Activated CD8-positive, alpha-beta T cell treated with anti-CD3 and anti-CD28 coated beads, Interleukin-2, amount 10 ng/mL, durations not matched to agents 7 days and 5 days (primary cell): ENCODE results near the gene CCDC6. TPM values are rescaled to one million over a fixed set of nuclear protein-coding genes. Genes with fewer than 3 reads are reported as not detected.
A peak's percentile ranks its signal among the peaks of the same experiment; 100 is the strongest.
"Not testable (repeated sequence)": the region's sequence is repeated elsewhere in the genome, so short reads cannot be mapped to it uniquely, and the experiment has no call there.

ENCODE experiments used
- ATAC-seq: fragments of 150-1000 bp; cut with Tn5 transposase; one replicate; pipeline ENCODE4 v1.10.0; 2021; ENCODE audit warnings: moderate library complexity
- CTCF ChIA-PET: fragments of 350-600 bp; sonication (Branson Sonifier 250); formaldehyde crosslinking; loops from one replicate; lab custom pipeline; 2021; ENCODE audit warnings: antibody characterized with exemption; lab: Charles Lee
- POLR2A ChIA-PET: fragments of 350-600 bp; sonication (Branson Sonifier 250); formaldehyde crosslinking; loops from one replicate; lab custom pipeline; 2021; ENCODE audit warnings: antibody characterized with exemption; lab: Charles Lee
- DNase-seq: peaks from one replicate; pipeline ENCODE4 v3.0.0-alpha.2; 2020
- H3K27ac Mint-ChIP-seq: one replicate; pipeline ENCODE4 v1.8.0; 2021; ENCODE audit warnings: mild to moderate bottlenecking, mixed read lengths
- H3K27me3 Mint-ChIP-seq: one replicate; pipeline ENCODE4 v1.8.0; 2021; ENCODE audit warnings: low read depth, mixed read lengths
- H3K36me3 Mint-ChIP-seq: one replicate; pipeline ENCODE4 v1.8.0; 2021; ENCODE audit warnings: low read depth, mixed read lengths
- H3K4me1 Mint-ChIP-seq: one replicate; pipeline ENCODE4 v1.8.0; 2021; ENCODE audit warnings: low read depth, mixed read lengths
- H3K4me3 Mint-ChIP-seq: one replicate; pipeline ENCODE4 v1.8.0; 2021; ENCODE audit warnings: mild to moderate bottlenecking, mixed read lengths
- H3K9me3 Mint-ChIP-seq: one replicate; pipeline ENCODE4 v1.8.0; 2022; ENCODE audit warnings: mixed read lengths; ENCODE audit not compliant: insufficient read depth
- total RNA-seq, 2 experiments: library from RNA; stranded (reverse); gene quantifications; one replicate each; pipeline ENCODE4 v1.2.3, GENCODE V29; 2021

CCDC6 gene
- total RNA-seq, 2 experiments from 2014 or later = 18.3 to 19.4 TPM

- H3K27me3 Mint-ChIP-seq = no peaks in the 10 kb centered on the region
- H3K4me3 Mint-ChIP-seq = no peak overlapping the region
- DNase-seq = peak; percentile 81
- POLR2A ChIA-PET = no interaction called here
- H3K9me3 Mint-ChIP-seq = no peaks in the 10 kb centered on the region
- CTCF ChIA-PET = interaction anchor here (0.9 to 7.0 kb wide), 12 partner anchors 9 to 222 kb away, joined by 3 to 50 read pairs (median 4); partner anchors contain the start of gene CCDC6
- no peak overlapping the region for H3K27ac Mint-ChIP-seq
- H3K36me3 Mint-ChIP-seq = peaks cover 41% of the 10 kb centered on the region
- ATAC-seq = peak; percentile 89
- no peaks in the 10 kb centered on the region for H3K4me1 Mint-ChIP-seq
Measured at GRCh38 chr10:59808896-59809643, 97.3 kb downstream of the CCDC6 start.

GRCh38 chr10:59807629-59808620 lies 98.4 kb downstream of the CCDC6 start:
- H3K9me3 Mint-ChIP-seq = no peaks in the 10 kb centered on the region
- H3K36me3 Mint-ChIP-seq = peaks cover 47% of the 10 kb centered on the region
- H3K4me1 Mint-ChIP-seq = no peaks in the 10 kb centered on the region
- H3K4me3 Mint-ChIP-seq = no peak overlapping the region
- CTCF ChIA-PET = interaction anchor here (0.5 to 7.0 kb wide), 9 partner anchors 12 to 183 kb away, joined by 3 to 50 read pairs (median 5); no protein-coding TSS in a partner anchor
- ATAC-seq (no peak), DNase-seq (no peak)
- POLR2A ChIA-PET = interaction anchor here (0.5 kb wide), 1 partner anchor 34 kb away, joined by 3 read pairs; no protein-coding TSS in a partner anchor
- no peaks in the 10 kb centered on the region for H3K27me3 Mint-ChIP-seq
- no peak overlapping the region for H3K27ac Mint-ChIP-seq

DNA sequence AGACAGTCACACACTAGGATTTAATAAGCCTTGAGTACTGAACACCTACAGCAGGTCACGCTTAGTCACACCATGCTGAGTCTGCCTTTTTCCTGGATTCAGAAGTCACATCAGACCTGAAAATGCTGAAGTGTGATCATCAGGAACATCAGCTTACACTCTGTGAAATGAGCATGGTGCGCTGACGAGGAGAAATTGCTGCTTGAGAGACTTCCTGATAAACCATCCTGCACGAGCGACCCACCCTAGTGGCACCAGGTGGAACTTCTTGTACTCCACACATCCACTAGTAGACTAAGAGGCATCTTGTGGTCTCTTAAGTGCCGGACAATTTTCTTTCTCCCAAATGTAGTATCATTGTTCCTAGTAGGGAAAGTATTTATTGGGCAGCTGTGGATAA lies 101.3 kb downstream of the CCDC6 start:
- Mint-ChIP-seq H3K27ac (no peak overlapping the region), H3K9me3 (no peaks in the 10 kb centered on the region), H3K4me3 (no peak overlapping the region), H3K4me1 (no peaks in the 10 kb centered on the region), H3K36me3 (peaks cover 31% of the 10 kb centered on the region), H3K27me3 (no peaks in the 10 kb centered on the region)
- ATAC-seq (no peak), DNase-seq (peak; percentile 24)
- ChIA-PET POLR2A (no interaction called here), CTCF (interaction anchor here (0.9 to 7.0 kb wide), 5 partner anchors 11 to 180 kb away, joined by 3 to 50 read pairs (median 3); no protein-coding TSS in a partner anchor)

- H3K27me3 Mint-ChIP-seq = no peaks in the 10 kb centered on the region
- no peak overlapping the region for H3K4me3 Mint-ChIP-seq
- H3K4me1 Mint-ChIP-seq = no peaks in the 10 kb centered on the region
- POLR2A ChIA-PET = no interaction called here
- DNase-seq (no peak), ATAC-seq (no peak)
- no peaks in the 10 kb centered on the region for H3K9me3 Mint-ChIP-seq
- peaks cover 36% of the 10 kb centered on the region for H3K36me3 Mint-ChIP-seq
- no peak overlapping the region for H3K27ac Mint-ChIP-seq
- CTCF ChIA-PET = interaction anchor here (1.2 to 1.5 kb wide), 3 partner anchors 18 to 84 kb away, joined by 3 to 5 read pairs (median 3); no protein-coding TSS in a partner anchor
Measured at GRCh38 chr10:59804220-59804619, 102.1 kb downstream of the CCDC6 start.

DNA sequence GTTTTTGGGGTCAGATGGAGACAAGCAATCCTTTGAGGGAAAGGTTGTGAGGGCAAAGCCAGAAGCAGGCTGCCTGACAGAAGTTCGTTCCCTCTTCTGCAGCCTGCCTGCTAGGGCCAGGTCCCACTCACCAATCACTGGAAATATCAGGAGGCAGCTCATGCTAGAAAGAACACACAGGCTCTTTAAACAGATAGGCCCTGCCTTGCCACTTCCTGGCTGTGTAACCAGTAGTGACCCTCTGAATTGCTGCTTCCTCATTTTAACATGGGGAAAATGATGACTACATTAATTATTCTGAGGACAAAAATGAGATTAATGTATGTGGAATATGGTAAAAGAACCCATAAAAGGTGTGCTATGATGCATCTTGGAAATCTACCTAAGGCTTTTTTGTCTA lies 102.6 kb downstream of the CCDC6 start:
- no peaks in the 10 kb centered on the region for H3K27me3 Mint-ChIP-seq
- no peaks in the 10 kb centered on the region for H3K4me1 Mint-ChIP-seq
- no peaks in the 10 kb centered on the region for H3K9me3 Mint-ChIP-seq
- H3K4me3 Mint-ChIP-seq = no peak overlapping the region
- DNase-seq = no peak
- ATAC-seq = no peak
- POLR2A ChIA-PET = no interaction called here
- CTCF ChIA-PET = interaction anchor here (1.2 to 1.4 kb wide), 2 partner anchors 18 to 22 kb away, joined by 3 read pairs; no protein-coding TSS in a partner anchor
- no peak overlapping the region for H3K27ac Mint-ChIP-seq
- H3K36me3 Mint-ChIP-seq = peaks cover 39% of the 10 kb centered on the region

DNA sequence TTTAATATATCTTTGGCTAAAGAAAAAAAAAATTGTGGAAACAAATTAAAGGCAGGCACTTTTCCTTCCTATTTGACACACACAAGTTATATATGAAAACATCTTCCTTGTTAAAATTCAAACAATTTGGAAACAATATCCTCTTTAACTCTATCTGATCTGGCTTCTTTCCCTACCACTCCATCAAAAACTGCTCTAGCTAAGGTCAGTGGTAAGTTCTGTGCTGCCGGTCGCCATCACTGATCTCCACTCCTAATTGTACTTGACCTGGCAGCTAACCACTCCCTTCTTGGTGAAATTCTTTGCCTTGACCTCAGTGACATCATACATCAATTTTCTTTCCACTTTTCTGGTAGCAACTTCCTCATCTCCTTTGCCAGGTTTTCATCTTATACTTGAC lies 105.2 kb downstream of the CCDC6 start:
- Mint-ChIP-seq H3K27me3 (no peaks in the 10 kb centered on the region), H3K27ac (no peak overlapping the region), H3K9me3 (no peaks in the 10 kb centered on the region), H3K4me3 (no peak overlapping the region), H3K4me1 (no peaks in the 10 kb centered on the region), H3K36me3 (peaks cover 44% of the 10 kb centered on the region)
- DNase-seq = no peak
- POLR2A ChIA-PET = no interaction called here
- CTCF ChIA-PET = no interaction called here
- no peak for ATAC-seq

DNA sequence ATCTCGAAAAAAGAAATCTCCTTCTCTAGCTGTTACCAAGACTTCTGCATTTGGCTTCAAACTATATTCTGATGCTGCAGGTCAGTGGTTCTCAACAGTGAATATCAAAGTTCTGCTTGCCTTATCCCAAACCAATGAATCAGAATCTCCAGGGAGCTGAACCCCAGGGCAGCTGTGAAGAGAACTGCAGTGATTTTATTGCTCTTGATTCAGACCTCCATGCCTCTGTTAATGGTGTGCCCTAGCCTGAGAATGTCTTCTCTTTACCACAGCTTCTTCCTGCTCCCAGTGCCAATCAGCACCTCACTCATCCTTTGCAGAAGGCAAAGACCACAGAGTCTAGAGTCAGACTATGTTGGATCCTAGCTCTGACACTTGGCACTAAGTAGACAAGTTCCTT lies 106.9 kb downstream of the CCDC6 start:
- no peak for ATAC-seq
- Mint-ChIP-seq H3K4me1 (no peaks in the 10 kb centered on the region), H3K27me3 (no peaks in the 10 kb centered on the region), H3K9me3 (no peaks in the 10 kb centered on the region), H3K27ac (no peak overlapping the region), H3K36me3 (peaks cover 45% of the 10 kb centered on the region), H3K4me3 (no peak overlapping the region)
- CTCF ChIA-PET = interaction anchor here (1.2 to 1.7 kb wide), 3 partner anchors 32 to 173 kb away, joined by 3 to 9 read pairs (median 3); partner anchors contain the start of gene CCDC6
- POLR2A ChIA-PET = interaction anchor here (0.6 kb wide), 1 partner anchor 250 kb away, joined by 6 read pairs; no protein-coding TSS in a partner anchor
- DNase-seq = no peak

DNA sequence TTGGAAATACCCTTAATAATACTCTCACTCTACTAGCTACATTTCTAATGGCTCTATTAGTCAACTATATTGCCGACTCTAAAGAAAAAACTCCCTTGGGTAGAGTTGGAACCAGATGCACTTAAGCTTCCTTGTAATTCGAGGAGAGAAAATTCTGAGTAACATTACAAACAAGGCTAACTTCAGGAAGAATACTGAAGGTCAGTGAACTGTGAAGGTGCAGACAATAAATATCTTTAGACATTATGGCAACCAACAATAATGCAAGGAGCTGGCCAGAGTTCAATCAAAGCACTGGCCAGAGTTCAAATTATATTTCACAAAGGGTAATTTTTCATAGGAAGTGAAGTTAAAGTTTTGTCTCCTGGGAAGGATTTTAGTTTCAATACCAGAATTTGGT lies 112.4 kb downstream of the CCDC6 start:
- Mint-ChIP-seq H3K4me3 (no peak overlapping the region), H3K9me3 (no peaks in the 10 kb centered on the region), H3K27me3 (no peaks in the 10 kb centered on the region), H3K4me1 (no peaks in the 10 kb centered on the region), H3K27ac (no peak overlapping the region), H3K36me3 (peaks cover 40% of the 10 kb centered on the region)
- DNase-seq = no peak
- ChIA-PET POLR2A (no interaction called here), CTCF (no interaction called here)
- ATAC-seq = no peak

GRCh38 chr10:59792812-59793211 lies 113.5 kb downstream of the CCDC6 start:
- ATAC-seq (no peak), DNase-seq (no peak)
- Mint-ChIP-seq H3K4me3 (no peak overlapping the region), H3K27me3 (no peaks in the 10 kb centered on the region), H3K27ac (no peak overlapping the region), H3K4me1 (no peaks in the 10 kb centered on the region), H3K36me3 (peaks cover 35% of the 10 kb centered on the region), H3K9me3 (no peaks in the 10 kb centered on the region)
- ChIA-PET CTCF (no interaction called here), POLR2A (no interaction called here)

DNA sequence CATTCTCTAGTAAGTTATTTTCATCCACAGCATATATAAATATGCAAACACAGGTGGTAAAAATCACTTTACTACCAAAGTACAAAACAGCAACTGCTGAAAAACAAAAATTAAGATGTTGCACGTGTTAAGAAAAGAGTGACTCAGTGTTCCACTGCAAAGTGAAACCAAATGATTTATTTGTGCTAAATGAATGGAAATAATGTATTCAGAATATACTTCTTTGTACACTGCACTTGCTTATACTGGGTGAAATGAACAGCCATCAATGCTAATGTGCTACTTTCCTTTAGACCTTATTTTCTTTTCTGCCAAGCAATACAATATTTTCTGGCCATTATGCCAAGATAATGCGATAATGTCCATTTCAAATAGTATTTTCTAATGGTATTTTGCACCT lies 114.8 kb downstream of the CCDC6 start:
- Mint-ChIP-seq H3K4me1 (no peaks in the 10 kb centered on the region), H3K9me3 (no peaks in the 10 kb centered on the region), H3K27me3 (no peaks in the 10 kb centered on the region), H3K4me3 (no peak overlapping the region), H3K36me3 (peaks cover 27% of the 10 kb centered on the region), H3K27ac (no peak overlapping the region)
- ATAC-seq (no peak), DNase-seq (no peak)
- POLR2A ChIA-PET = no interaction called here
- CTCF ChIA-PET = no interaction called here

GRCh38 chr10:59790080-59790479 lies 116.3 kb downstream of the CCDC6 start:
- peaks cover 17% of the 10 kb centered on the region for H3K36me3 Mint-ChIP-seq
- H3K27ac Mint-ChIP-seq, H3K4me3 Mint-ChIP-seq, H3K4me1 Mint-ChIP-seq, ATAC-seq, H3K27me3 Mint-ChIP-seq, CTCF ChIA-PET, DNase-seq, H3K9me3 Mint-ChIP-seq, POLR2A ChIA-PET: not testable (repeated sequence)
